Hippocampal formation (tissue), 2 donors: ENCODE results near the gene SNAPC4.
"Not testable (repeated sequence)": the region's sequence is repeated elsewhere in the genome, so short reads cannot be mapped to it uniquely, and the experiment has no call there.

ENCODE experiments used
- DNase-seq, 2 donors: peaks; one replicate each; lab custom pipeline; 2025; lab: John Stamatoyannopoulos, UW

Gene SNAPC4

DNA sequence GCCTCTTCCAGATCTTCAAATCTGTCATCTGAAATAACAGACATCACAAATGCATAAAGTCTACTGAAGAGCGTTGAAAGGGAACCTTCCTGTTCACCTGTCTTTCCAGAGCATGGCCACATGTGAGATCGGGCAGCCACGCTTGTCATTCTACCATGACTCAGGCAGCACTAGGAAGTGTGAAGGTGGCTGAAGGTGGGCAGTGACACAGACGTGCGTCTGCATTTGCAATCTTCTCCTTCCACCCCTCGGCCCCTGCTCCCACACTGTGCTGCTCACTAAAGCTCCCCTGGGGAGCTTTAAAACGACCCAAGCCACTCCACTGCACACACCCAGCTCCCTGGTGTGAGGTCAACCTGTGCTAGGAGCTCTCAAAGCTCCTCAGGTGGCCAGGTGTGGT is 7.9 kb upstream of the SNAPC4 start:
- DNase-seq, result no peak

- not testable (repeated sequence) for DNase-seq
Observed at GRCh38 chr9:136407061-136407460, 7.1 kb upstream of the SNAPC4 start.

DNA sequence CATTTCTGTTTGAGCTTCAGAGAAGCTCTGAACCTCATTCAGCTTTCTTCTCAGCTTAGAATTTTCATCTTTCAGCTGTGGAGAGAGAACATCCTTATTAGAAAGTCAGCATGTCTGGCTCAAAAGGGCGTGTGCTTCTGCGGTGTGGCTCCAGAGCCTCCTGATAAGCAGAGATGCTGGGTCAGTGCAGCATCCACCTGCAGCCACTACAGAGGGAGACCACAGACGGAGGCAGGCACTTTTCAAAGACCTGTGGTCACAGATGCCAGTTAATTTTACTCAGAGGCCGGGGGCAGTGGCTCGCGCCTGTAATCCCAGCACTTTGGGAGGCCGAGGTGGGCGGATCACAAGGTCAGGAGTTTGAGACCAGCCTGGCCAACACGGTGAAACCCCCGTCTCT is 5.9 kb upstream of the SNAPC4 start:
- DNase-seq, result not testable (repeated sequence)

- DNase-seq, result no peak
Observed at GRCh38 chr9:136405481-136405880, 5.5 kb upstream of the SNAPC4 start.

DNA sequence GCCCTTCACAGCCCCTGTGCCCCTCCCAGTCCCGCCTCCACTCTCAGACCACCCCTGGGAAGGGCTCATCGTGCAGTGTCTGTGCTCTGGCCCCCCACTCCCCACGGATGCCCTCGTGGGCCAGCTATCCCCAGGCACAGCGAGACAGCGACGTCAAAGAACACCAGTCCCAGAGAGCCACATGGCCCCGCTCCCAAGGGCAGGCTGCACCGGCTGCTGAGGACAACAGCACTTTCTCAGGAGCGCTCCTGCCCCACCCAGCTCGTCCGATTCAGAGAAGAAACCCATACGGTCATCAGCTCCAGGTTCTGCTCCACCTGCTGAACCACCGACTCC is 4.8 kb upstream of the SNAPC4 start:
- DNase-seq, result no peak

- DNase-seq, result no peak
Observed at GRCh38 chr9:136403915-136404800, 4.2 kb upstream of the SNAPC4 start.

DNA sequence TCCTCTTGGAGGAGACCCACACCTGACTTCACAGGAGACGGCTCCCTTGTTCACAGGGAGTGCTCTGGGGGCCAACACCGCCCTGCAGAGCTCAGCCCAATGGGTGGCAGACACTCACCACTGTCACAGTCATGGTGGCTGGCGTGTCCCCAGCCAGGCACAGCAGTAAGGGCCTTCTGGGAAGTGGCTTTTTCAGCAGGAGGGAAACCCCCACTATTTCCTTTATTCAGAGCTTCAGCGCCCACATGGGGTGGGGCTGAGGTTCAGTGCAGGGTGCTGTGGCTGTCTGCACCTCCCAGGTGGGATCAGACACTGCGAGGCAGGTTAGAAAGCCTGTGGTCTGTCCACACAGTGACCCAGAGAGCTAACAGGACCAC is 3.6 kb upstream of the SNAPC4 start:
- no peak for DNase-seq

GRCh38 chr9:136402067-136402466 is 2.1 kb upstream of the SNAPC4 start:
- no peak for DNase-seq

DNA sequence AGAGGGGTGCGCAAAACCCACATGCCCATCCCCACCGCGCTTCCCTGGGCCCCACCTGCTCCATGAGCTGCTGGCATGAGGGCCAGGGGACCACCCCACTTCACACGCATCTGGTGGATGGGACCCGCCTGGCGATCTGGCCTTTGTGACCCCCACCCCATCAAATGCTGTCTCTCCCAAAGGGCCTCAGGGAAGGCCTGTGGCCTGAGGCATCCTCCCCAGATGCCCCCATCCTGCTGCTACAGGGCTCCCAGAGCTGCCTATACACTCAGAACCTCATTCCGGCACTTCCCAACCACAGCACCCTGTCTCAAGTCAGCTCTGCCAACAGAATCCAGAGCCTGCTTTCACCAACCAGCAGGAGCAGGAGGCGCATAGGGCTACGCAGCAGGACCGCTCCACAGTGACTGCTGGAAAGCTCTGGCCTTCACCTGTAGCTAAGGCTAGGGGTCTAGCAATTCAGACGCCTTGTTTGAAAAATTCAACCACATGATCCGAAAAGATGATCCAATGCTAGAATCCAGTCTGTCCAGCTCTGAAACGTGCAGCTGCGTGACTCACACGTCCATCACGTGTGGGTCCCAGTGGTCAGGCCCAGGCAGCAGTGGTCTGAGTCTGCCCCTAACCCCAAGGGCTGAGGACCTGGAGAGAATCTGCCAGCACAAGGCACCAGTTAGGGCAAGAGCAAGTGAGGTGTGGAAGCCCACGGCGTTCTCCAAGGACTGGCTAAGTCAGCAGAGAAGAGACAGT is 1.4 kb upstream of the SNAPC4 start:
- no peak for DNase-seq

DNA sequence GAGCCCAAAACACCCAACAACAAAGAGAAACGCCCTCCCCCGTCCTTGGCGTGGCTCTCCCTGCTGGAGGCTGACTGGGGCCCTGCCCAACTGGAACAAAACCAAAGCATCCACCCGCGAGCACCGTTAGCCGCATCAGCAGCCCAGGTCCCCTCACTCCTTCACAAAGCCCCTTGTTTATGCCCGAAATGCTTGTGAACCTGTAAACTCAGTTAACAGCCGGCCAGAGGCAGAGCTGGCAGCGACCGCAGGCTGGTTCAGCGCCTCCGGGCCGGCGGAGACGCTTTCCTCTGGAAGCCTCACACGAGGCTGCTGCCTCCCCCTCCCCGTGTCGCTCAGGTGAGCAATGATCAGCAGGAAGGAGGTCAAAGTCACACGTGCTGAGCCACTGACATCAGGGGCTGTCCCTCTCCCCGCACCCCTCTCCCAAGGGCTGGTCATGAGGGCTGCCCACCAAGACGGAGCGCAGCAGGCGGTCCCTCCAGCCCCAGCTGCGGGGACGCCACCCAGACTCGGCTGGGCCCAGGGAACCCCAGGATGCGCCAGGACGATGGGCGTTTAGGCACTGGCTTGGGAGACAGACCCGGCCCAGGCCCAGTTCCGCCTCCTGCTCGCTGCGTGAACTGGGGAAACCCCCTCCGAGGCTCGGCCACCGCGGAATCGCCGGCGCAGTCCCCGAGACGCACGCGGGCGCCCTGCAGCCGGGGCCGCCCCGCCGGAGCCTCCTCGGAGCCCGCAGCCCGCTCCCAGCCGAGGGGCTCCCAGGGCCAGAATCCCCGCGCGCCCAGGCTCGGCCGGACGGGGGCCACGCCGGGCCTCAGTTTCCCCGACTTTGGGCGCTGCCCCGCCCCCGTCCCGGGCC is 563 bp downstream of the SNAPC4 start:
- DNase-seq, result no peak

DNA sequence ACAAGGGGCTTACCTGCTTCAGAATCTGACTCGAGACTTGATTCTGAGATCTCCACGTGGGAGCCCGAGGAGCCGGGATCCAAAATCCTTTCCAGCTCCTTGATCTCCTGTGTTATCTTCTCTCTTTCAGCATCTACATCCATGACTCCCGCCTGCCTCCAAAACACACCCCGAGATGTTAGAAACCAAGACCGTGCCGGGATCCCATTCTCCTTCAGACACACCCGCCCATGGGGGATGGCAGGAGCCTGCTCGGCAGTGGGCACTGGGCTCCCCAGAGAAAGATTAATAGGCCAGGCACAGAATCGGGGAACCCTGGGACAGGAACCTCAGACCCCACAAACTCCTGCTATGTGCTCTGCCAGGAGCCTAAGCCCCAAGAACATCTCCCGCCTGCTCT is 1.7 kb downstream of the SNAPC4 start:
- DNase-seq, result no peak

DNA sequence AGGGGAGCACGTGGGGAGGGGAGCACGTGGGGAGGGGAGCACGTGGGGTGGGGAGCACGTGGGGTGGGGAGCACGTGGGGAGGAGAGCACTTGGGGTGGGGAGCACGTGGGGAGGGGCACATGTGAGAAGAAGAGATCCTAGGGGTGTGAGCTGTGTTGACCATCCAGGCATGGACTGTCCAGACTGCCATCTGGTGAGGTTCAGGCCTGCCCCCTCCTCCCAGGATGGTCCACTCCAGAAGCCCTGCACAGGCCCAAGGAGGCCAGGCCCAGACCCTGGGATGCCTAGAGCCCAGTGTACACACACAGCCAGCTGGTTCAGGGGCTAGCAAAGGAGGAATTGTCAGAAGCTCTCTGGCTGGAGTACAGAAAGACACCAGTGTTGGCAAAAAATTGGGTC is 2.3 kb downstream of the SNAPC4 start:
- no peak for DNase-seq

DNA sequence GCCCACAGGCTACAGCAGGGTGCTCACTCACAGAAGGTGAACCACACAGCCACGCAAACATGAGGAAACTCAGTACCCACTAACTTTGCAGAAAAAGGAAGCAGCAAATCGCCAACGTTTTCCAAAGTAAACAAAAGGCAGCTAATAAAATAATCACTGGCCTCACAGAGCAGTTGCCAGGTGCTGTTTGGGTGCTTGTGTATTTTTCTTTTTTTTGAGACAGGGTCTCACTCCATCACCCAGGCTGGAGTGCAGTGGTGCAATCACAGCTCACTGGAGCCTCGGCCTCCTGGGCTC is 3.8 kb downstream of the SNAPC4 start:
- DNase-seq, result no peak

GRCh38 chr9:136395345-136396218 is 4.4 kb downstream of the SNAPC4 start:
- no peak for DNase-seq

GRCh38 chr9:136395020-136395340 is 5.0 kb downstream of the SNAPC4 start:
- DNase-seq, result no peak

DNA sequence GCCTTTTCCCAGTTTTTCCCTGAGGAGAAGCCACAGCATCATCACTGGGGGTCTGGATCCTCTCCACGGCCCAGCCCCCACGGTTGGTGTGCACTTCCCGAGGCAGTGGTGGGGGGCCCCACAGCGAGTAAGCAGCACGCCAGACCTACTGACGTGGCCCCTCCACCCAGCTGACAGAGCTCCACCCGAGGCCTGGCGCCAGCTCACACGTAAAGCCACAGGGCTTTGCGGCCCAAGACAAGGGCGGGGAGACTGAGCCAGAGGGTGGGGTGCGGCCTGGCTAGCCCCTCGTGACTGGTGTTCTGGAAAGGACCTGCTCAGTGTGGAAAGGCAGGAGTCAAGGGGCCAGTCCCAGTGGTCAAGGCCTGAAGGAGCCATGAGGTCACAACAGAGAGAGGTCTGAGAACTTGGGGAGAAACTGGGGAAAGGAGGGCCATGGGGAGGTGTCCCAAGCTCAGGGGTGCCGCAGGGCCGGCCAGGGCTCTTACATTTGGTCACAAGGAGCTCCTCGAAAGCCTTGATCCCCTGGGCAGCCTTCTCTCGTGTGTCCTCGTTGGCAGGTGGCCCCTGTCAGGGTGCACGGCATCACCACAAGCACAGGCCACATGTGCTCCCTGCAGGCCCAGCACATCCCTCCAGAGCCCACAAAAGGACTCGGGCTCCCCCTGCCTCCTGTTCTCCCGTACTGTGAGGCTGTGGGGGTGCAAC is 5.5 kb downstream of the SNAPC4 start:
- DNase-seq, result no peak

DNA sequence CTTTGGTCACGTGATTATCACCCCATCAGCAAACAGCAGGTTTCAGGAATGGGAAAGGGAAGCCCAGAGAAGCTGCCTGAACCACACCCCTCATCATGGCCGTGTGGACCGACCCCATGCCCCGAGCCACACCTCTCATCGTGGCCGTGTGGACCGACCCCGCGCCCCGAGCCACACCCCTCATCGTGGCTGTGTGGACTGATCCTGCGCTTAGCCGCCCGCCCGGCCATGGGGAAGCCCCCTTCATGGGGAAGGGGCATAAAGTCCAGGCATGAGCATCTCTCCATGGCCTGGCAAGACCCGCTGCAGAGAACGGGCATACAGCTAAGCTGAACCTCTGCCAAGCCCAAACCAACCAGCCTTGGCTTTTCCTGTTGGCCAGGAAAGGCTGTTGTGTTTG is 6.4 kb downstream of the SNAPC4 start:
- no peak for DNase-seq

DNA sequence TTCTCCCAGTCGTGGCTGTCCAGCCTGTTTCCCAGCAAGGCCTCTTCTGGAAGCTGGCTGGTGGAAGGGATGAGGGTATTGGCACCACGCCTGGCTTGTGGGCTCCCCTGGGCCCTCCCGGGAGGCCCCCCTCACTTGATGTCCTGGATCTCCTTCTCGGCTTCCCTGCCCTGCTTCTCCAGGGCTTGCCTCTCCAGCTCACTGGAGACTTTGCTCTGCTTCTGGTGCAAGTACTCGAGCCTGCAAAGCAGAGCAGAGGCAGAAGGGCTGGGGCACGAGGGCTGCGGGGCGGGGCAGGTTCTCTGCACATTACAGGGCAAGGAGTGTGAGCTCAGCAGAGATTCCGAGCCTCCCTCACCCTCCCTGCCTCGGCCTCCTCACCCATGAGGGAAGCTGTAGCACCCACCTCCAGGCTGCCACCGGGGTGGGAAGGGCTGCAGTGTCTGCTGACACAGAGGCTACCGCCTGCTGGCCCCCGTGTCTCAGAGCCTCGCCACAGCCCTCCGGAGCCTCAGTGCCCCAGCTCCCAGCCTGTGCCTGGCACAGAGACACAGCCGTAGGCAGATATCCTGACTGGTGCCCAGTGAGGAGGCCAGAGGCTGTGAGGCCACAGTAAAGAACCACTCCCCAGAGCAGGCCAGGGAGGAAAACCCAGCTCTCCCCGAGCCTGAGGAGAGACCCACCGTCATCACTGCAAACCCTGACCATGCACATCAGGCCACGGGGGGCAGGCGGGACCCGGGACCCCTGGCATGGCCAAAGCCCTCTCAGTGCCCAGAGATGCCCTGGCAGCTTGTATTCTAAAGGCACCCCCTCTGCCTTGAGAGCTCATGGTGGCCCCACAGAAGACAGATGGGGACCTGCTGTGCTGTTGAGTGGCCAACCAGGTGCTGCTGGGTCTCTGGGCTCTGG is 7.2 kb downstream of the SNAPC4 start:
- DNase-seq, result no peak

- no peak for DNase-seq
Observed at GRCh38 chr9:136391737-136392537, 8.0 kb downstream of the SNAPC4 start.
